GM19468 (cell line): Measurements from ENCODE around the gene KCNQ1.

ENCODE experiments used
- ATAC-seq: cut with Tn5 transposase; IDR thresholded peaks from one replicate; pipeline ENCODE4 v1.9.1; 2021; ENCODE audit warnings: mild to moderate bottlenecking, moderate library complexity, moderate number of reproducible peaks; ENCODE audit not compliant: unreplicated experiment; ENCODE audit errors: extremely low read depth

KCNQ1 gene

GRCh38 chr11:2791139-2791520 lies 346.3 kb downstream of the KCNQ1 start:
- no peak for ATAC-seq

- ATAC-seq: no peak
Observed at GRCh38 chr11:2791521-2792380, 346.9 kb downstream of the KCNQ1 start.

GRCh38 chr11:2792381-2793250 lies 347.8 kb downstream of the KCNQ1 start:
- ATAC-seq: no peak

- no peak for ATAC-seq
Observed at GRCh38 chr11:2793701-2794045, 348.9 kb downstream of the KCNQ1 start.

- no peak for ATAC-seq
Observed at GRCh38 chr11:2794046-2794967, 349.5 kb downstream of the KCNQ1 start.

- ATAC-seq: no peak
Observed at GRCh38 chr11:2794968-2795322, 350.1 kb downstream of the KCNQ1 start.

- ATAC-seq: no peak
Observed at GRCh38 chr11:2795491-2795991, 350.7 kb downstream of the KCNQ1 start.

- no peak for ATAC-seq
Observed at GRCh38 chr11:2796091-2796490, 351.3 kb downstream of the KCNQ1 start.

GRCh38 chr11:2796508-2797113 lies 351.8 kb downstream of the KCNQ1 start:
- no peak for ATAC-seq

- no peak for ATAC-seq
Observed at GRCh38 chr11:2797121-2797711, 352.4 kb downstream of the KCNQ1 start.

- ATAC-seq: no peak
Observed at GRCh38 chr11:2797741-2798361, 353.0 kb downstream of the KCNQ1 start.

GRCh38 chr11:2798951-2799761 lies 354.3 kb downstream of the KCNQ1 start:
- ATAC-seq: no peak

- no peak for ATAC-seq
Observed at GRCh38 chr11:2799881-2800654, 355.3 kb downstream of the KCNQ1 start.

GRCh38 chr11:2800655-2801531 lies 356.1 kb downstream of the KCNQ1 start:
- ATAC-seq: no peak

- no peak for ATAC-seq
Observed at GRCh38 chr11:2801711-2802388, 357.0 kb downstream of the KCNQ1 start.
